Measurements from ENCODE around the gene TIE1.
A peak's percentile ranks its signal among the peaks of the same experiment; 100 is the strongest.

TIE1 gene

DNA sequence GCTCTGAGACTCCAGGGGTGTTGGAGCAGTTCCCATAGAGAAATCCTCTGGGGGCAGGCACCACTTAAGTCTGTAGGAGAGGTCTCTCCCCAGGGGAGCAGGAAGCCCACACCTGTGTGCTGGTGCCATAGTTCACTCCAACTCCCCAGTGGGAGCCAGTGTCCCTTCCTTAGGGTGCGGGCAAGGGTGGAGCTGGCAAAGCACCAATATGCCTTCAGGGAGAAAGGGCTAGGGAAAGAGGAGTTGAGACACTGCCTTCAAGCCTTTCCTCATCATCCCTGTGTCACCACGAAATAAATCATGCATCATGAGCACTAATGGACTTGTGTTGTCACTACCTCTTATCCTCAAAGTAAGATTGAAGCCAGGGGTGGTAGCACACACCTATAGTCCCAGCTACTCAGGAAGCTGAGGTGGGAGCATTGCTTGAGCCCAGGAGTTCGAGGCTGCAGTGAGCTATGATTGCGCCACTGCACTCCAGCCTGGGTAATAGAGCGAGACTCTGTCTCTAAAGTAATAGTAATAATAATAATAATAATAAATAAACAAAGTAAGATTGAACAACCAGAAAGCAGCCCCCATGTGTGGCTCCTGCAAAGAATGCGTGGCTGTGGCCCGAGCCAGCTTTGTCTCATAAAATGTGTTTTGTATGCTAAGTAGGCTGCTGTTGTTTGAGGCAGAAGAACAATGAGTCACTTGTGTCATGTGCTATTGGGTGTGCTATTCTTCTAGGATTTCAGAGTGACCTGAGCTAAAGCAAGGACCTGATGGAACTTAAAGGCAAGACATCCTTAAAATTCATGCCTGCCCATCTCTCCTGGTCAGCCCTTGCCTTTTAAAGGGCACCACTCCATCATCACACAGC, 6.7 kb upstream of the TIE1 start:
- DNase-seq = peak; percentile 40

DNA sequence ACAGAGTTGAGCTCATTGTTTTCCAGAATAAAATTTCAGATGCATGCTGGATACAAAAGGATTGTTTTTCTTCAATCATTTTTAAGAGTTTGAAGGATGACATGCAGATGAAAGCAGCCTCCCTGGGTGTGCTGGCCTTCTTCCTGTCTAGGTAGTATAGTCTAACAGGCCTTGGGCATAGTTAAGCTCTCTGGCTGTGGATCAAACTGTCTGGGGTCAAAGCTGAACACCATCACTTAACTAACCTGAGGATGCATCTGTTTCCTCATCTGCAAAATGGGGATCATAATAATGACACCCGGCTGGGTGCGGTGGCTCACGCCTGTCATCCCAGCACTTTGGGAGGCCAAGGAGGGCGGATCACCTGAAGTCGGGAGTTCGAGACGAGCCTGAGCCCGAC, 6.0 kb upstream of the TIE1 start:
- no peak for DNase-seq

DNA sequence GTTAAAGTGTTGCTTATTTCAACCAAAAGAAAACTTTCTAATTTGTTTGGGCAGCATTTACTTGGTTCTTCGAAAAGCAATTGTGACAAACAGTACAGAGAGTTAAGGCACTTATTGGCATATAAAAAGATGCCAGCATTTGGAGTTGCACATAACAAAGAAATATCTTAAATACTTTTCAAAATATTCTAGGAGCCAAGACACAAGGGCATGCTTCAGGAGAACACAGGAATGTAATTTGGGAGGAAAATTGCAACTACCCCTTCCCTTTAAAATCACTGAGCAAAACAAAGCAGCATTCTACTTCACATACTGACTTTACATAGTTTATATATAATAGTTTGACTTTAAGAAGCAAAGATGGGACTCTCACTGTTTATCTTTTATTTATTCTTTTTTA, 4.6 kb upstream of the TIE1 start:
- DNase-seq = no peak

DNA sequence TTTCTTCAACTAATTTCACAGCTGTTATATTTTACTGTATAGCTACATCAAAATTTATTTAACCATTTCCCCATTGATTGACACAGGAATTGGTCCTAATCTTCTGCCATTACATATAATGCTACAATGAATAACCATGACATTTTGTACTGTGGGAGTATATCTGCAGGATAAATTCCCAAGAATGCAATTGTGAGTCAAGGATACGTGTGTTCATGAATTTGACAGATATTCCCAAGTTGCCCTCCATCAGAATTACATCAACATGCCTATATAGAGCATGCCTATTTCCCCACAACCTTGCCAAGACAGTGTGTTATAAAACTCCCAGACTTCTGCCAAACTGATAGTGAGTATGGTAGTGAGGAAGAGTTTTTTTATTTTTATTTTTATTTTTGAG, 2.7 kb upstream of the TIE1 start:
- no peak for DNase-seq

DNA sequence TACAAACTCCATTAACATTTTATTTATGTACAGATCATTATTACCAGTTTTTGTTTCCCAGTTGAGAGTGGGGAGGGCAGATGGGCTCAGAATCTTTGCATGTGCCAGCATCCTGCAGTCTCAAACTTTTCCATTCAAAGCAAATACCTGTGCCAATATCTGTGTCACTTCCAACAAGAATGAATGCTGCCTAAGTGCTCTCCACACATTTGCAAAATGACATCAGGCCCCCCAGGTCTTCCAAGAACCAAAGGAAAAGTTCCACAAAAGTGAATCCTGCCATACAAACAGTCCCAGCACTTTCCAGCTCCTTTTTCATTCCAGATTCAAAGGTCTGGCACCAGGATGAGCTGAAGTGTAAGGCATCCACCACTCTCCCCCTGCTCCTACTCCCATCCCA, 1.7 kb upstream of the TIE1 start:
- DNase-seq = no peak

DNA sequence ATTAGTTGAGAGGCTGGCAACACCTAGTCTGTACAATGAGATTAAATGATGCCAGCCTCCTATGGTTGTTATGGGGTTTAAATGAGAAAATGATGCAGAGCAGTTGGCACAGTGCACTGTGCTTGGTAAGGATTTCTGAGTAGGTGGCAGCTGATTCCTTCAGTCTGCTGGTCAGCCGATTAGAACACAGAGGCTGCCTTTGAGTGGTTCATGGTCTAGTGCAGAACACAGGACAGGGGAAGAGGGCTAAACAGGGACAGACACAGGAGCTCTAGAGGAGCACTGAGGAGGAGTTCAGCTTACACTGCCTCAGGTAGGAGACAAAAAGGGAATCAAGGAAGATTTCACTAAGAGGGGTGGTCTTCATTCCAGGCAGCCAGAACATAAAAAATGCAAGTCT, 1.4 kb downstream of the TIE1 start:
- DNase-seq = no peak

DNA sequence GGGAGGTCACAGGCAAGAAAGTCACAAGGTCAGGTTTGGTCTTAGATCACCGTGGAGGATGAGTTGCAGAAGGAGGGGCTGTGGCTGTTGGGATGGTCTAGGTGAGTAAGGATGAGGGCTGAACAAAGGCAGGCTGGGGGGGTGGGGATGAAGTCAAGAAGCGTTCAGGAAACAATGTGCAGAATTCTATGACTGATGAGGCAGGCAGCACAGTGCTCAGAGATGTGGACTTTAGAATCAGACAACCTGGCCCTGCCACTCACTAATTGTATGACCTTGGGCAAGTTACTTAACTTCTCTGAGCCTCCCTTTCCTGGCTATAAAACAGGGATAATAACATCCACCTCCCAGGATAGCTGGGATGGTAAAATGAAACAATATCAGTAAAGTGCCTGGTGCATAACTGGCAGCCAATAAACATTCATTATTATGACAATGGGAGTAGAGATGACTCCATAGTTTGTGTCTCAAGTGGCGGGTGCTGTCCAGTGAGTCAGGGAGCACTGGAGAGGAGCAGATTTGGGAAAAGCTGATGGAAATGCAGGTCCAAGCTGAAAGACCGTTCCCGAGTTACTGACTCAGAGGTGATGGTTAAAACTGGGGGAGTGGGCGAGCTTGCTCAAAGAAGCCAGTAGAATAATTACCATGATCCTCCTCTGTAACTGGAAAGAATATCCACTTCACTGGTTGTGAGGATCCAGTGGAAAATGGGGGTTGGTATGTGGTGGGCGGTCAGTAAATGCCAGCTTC, 2.1 kb downstream of the TIE1 start:
- DNase-seq = no peak

DNA sequence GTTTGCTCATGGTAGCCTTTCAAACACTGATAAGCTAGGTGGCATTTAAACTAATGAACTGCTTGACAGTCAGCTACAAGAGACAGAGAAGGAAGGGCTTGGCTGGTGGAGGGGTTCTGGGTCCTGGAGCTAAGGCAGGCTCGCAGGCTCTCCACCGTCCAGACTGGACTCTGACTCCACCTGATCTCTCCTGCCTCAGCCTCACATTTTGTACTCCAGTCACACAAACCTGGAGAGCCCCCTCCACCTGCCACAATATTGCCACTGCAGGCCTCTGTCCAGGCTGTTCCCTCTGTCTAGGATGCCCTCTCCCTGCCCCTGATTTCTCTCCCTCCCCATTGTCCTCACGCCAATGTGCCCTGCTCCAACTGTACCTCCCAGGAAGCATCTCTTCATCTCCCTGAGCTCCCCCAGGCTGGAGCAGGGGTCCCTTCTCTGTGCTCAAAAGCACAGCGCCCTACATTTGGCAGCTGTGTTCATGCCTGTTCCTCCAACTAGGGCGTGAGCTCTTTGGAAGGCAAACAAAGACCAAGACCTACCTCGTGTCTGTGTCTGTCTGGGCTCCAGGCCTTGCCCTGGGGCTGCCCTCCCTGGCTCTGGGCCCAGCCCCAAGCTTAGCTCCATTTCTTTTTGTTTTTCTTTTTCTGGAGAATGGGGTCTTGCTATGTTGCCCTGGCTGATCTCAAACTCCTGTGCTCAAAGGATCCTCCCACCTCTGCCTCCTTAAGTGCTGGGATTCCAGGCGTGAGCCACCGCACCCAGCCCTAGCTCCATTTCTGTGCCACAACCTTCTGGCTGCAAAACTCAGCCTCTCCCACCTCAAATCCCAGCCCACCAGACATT, 2.9 kb downstream of the TIE1 start:
- no peak for DNase-seq

DNA sequence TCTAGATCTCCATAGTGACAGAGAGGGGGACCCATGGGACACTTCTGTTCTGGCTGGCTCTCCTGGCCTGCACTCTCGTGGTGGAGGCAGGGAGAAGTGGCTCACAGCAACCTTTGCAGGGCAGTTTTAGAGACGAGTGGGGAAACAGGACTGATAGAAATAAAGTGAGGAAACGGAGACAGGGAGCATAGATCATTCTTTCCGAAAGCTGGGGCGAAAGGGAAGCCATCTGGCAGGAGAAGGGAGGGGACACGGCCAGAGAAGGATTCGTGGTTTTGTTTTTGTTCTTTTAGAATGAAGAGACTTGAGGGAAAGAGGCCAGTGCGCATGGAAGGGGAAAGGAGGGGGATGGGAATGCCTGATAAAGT, 3.5 kb downstream of the TIE1 start:
- no peak for DNase-seq

DNA sequence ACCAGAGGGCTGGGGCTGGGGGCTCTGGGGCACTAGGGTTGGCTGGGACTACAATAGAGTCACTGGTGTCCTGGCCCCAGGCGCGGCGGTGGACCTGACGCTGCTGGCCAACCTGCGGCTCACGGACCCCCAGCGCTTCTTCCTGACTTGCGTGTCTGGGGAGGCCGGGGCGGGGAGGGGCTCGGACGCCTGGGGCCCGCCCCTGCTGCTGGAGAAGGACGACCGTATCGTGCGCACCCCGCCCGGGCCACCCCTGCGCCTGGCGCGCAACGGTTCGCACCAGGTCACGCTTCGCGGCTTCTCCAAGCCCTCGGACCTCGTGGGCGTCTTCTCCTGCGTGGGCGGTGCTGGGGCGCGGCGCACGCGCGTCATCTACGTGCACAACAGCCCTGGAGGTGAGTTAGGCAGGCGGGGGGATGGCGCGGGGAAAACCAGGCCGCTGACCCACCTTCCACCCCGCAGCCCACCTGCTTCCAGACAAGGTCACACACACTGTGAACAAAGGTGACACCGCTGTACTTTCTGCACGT, 4.1 kb downstream of the TIE1 start:
- DNase-seq = no peak

DNA sequence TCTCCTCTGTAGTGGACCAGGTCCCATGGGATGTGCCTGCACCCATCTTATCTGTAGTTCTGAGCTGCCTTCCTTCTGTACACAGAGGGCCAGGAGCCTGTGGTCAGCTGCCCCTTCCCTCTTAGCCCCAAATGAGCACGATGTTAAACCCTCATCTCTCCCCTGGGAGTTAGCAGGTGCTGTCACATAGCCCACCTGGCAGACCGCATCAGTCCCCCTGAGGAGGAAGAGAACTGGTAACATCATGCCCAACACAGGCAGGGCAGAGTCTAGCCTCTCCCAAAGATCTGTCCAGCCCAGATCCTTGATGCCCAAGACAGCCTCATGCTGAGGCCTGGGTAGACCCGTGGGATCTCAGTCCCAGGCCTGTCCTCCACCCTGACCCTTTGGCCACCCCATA, 4.7 kb downstream of the TIE1 start:
- no peak for DNase-seq

DNA sequence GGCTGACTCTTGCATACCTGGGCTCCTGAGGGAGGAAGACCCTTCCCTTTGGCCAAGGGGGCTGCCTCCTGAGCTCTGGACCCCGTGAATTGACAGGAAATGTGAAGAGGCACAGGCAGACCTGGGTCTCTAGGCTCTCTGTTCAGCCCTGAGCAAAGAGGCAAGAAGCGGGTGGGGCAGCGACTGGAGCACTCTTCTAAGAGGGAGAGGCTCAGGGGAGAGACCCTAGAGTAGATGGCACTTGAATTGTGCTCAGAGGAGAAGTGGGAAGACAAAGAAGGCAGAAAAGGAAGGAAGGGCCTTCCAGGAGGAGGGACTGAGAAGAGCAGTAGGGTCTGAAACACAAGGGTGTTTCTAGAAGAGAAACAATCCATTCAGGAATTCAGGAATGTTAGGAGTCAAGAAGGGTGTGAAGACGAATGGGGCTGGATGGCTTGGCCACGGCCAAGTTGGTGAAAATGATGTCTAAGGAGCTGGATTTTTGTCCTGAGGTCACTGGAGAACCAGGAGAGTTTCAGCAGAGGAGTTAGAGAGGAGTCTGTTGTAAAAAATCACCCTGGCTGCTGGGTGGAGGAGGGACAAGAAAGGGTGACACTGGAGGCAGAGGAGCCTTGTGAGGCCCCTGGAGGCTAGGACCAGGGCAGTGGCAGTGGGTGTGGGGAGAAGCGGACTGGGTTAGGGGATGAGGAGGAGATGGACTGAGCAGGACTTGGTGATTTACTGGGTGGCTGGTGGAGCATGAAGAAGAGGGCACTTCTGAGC, 5.3 kb downstream of the TIE1 start:
- DNase-seq = no peak

DNA sequence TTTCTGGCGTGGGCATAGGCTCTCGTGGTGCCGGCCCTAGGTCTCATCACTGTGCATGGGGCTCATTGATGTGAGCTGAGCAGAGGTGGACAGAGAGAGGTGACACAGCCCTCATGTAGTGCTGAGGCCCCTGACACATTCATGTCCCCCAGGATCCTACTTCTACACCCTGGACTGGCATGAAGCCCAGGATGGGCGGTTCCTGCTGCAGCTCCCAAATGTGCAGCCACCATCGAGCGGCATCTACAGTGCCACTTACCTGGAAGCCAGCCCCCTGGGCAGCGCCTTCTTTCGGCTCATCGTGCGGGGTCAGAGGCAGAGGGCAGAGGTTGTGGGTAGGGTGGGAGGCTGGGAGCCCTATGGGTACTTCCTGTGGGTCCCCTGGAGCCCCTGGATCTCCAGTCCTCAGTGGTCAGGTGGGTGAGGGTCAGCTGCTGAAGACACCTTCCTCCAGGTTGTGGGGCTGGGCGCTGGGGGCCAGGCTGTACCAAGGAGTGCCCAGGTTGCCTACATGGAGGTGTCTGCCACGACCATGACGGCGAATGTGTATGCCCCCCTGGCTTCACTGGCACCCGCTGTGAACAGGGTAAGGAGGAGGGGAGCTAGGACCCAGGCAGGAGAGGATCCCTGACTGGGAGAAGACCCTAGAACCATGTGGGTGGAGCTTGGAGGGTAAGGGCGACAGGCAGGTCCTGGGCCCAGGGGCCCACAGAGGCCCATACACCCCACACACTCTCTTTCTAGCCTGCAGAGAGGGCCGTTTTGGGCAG, 6.1 kb downstream of the TIE1 start:
- no peak for DNase-seq

DNA sequence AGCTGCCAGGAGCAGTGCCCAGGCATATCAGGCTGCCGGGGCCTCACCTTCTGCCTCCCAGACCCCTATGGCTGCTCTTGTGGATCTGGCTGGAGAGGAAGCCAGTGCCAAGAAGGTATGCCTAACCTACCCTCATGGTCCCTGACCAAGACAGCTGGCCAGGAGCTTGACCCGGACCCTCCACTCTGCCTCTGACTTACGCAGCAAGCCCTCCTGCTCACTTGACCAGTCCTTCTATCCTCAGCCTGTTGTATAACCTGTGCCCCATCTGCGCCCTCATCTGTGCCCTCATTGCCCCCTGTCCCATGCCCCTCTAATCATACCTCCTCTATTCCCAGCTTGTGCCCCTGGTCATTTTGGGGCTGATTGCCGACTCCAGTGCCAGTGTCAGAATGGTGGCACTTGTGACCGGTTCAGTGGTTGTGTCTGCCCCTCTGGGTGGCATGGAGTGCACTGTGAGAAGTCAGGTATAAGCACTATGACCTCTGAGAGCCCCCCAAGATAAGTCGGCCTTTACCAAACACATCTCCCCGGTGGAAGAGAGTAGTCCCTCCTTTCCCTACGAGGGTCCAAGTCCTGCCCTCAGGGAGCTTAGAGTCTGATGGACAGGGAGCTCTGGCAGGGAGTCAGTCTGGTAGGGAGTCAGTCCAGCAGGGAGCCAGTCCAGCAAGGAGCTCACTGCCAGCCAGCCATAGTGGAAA, 6.8 kb downstream of the TIE1 start:
- no peak for DNase-seq

DNA sequence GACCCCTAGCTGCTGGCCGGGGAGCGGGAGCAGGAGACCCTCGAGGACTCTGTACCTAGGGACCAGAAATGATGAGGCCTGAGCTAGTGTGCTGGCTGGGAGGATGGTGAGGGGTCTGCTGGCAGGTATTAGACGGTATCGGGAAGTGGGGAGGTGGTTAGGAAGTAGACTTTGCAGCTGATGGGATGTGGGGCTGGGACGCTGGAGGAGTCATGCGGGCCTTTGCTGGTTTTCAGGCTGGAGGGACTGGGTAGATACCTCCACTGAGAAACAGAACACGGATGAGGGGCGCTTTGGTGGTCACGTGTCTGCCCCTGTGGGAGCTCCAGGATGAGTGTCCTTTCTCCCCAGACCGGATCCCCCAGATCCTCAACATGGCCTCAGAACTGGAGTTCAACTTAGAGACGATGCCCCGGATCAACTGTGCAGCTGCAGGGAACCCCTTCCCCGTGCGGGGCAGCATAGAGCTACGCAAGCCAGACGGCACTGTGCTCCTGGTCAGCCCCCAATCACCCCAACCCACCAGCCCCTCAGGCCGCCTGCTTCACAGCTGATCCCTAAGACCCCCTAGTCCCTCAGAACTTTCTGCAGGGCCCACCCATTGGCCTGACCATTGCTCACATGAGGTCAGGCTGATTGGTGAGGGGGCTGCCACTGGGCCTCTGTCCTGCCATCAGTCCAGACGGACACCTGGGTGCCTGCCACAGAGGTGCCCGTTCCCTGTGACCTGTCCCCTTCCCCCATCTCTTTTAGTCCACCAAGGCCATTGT, 8.0 kb downstream of the TIE1 start:
- DNase-seq = no peak

DNA sequence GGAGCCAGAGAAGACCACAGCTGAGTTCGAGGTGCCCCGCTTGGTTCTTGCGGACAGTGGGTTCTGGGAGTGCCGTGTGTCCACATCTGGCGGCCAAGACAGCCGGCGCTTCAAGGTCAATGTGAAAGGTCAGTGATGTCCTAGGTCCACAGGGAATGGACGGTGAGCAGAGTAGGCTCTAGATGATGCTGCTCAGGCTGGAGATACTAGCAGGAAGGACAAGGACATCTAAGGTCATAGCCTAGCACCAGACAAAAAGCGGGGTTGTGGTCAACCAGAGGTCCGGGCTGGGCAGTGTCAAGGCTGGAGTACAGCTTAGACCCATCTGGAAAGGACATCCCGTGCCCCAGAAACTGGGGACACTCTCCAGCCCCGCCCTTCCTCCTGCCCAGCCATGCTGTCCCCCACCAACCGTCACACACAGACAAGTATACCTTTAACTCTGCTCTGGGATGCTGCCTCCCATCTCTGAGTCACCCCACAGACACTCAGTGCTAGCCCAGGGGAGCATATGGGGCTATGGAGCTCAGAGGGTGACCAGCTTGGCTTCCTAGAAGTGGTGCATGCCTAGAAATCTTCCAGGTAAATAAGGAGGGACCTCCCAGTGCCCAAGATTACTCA, 8.7 kb downstream of the TIE1 start:
- no peak for DNase-seq

DNA sequence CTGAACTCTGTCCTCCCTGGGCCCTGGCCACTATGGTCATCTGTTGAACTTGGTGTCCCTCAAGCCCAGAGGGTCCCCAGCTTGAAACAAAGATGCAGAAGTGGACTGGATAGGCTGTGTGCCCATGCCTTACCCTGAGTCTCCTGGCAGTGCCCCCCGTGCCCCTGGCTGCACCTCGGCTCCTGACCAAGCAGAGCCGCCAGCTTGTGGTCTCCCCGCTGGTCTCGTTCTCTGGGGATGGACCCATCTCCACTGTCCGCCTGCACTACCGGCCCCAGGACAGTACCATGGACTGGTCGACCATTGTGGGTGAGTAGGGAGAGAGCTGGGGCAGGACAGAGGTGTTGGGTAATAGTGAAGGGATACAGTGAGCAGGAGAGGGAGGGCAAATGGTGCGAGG, 10.7 kb downstream of the TIE1 start:
- no peak for DNase-seq

DNA sequence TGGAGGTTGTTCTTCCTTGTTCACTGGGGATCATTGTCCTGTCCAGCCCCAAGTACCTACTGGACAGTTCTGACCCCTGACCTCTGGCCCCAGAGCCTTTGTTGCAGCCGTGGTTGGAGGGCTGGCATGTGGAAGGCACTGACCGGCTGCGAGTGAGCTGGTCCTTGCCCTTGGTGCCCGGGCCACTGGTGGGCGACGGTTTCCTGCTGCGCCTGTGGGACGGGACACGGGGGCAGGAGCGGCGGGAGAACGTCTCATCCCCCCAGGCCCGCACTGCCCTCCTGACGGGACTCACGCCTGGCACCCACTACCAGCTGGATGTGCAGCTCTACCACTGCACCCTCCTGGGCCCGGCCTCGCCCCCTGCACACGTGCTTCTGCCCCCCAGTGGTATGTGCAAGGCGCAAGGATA, 11.4 kb downstream of the TIE1 start:
- DNase-seq = no peak

All from fibroblast of skin of back (primary cell).